ENCODE data around the gene MYPN.
"Not testable (repeated sequence)": the region's sequence is repeated elsewhere in the genome, so short reads cannot be mapped to it uniquely, and the experiment has no call there.

The MYPN gene

DNA sequence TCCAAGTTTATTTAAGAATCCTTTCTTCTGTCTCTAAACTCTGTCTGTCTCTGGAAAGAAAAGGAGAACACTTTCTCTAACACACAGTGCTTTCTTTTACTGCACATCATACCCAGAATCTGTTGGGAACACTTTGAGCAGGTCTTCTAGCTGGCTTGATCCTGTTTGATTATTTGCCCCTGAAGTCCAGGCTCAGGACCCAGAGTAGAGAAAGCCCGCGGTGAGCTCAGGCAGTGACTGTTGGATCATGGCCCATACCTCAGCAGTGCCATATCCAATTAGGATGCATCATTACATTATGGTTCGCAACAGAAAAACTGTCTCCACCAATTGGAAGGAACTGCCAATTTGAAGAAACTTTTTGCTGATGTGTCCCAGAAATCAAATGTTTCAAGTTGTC is 71.2 kb downstream of the MYPN start:
- Mint-ChIP-seq H3K4me3 (no peak overlapping the region), H3K27ac (no peak overlapping the region), H3K27me3 (ENCODE audit: low read depth, poor library complexity) (peaks cover 13% of the 10 kb centered on the region), H3K9me3 (no peaks in the 10 kb centered on the region), H3K4me1 (peaks cover 16% of the 10 kb centered on the region), H3K36me3 (ENCODE audit: low read depth) (no peaks in the 10 kb centered on the region)
- TF ChIP-seq, protein P1, sequence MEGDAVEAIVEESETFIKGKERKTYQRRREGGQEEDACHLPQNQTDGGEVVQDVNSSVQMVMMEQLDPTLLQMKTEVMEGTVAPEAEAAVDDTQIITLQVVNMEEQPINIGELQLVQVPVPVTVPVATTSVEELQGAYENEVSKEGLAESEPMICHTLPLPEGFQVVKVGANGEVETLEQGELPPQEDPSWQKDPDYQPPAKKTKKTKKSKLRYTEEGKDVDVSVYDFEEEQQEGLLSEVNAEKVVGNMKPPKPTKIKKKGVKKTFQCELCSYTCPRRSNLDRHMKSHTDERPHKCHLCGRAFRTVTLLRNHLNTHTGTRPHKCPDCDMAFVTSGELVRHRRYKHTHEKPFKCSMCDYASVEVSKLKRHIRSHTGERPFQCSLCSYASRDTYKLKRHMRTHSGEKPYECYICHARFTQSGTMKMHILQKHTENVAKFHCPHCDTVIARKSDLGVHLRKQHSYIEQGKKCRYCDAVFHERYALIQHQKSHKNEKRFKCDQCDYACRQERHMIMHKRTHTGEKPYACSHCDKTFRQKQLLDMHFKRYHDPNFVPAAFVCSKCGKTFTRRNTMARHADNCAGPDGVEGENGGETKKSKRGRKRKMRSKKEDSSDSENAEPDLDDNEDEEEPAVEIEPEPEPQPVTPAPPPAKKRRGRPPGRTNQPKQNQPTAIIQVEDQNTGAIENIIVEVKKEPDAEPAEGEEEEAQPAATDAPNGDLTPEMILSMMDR (IDR thresholded peaks at IDR 0.05), result no peak
- DNase-seq, result no peak

DNA sequence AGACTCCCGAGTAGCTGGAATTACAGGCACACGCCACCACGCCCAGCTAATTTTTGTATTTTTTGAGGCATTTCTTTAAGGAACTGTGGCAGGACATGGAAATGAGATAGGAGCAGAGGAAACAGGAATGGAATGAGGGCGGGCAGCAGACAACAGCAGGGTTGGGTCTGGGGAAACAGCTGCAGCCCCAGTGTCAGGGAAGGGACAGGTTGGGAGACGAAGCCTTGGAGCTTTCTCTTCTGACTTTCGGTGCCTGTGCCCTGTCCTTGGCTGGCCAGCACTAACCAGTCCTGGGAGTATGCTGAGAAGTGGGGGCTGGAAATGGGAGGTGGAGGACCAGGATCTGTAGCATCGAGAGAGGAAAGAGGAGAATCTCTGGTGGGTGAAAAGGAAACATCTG is 75.3 kb downstream of the MYPN start:
- H3K36me3 Mint-ChIP-seq (ENCODE audit: low read depth), result no peaks in the 10 kb centered on the region
- TF ChIP-seq, protein P1 (IDR thresholded peaks at IDR 0.05), result no peak
- no peaks in the 10 kb centered on the region for H3K9me3 Mint-ChIP-seq
- DNase-seq, result no peak
- peaks cover 28% of the 10 kb centered on the region for H3K27me3 Mint-ChIP-seq (ENCODE audit: low read depth, poor library complexity)
- H3K4me3 Mint-ChIP-seq, result no peak overlapping the region
- H3K27ac Mint-ChIP-seq, result no peak overlapping the region
- peaks cover 6% of the 10 kb centered on the region for H3K4me1 Mint-ChIP-seq

DNA sequence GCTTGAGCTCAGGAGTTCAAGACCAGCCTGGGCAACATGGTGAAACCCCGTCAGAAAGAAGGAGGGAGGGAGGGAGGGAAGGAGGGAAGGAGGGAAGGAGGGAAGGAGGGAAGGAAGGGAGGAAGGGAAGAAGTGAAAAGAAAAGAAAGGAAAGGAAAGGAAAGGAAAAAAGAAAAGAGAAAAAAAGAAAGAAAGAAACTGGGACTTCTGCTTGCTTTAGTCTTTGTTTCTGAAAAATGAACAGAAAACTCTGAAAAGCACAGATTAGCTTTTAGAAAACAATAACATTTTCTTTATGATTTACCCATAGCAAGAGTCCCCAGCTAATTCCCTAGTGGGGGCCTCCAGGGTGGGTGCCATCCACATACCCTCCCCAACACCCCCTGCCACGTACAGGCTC is 75.8 kb downstream of the MYPN start:
- TF ChIP-seq, protein P1 (IDR thresholded peaks at IDR 0.05), result no peak
- DNase-seq, result no peak
- H3K27ac Mint-ChIP-seq, result no peak overlapping the region
- H3K36me3 Mint-ChIP-seq (ENCODE audit: low read depth), result no peaks in the 10 kb centered on the region
- H3K27me3 Mint-ChIP-seq (ENCODE audit: low read depth, poor library complexity), result peaks cover 28% of the 10 kb centered on the region
- peaks cover 6% of the 10 kb centered on the region for H3K4me1 Mint-ChIP-seq
- H3K4me3 Mint-ChIP-seq, result no peak overlapping the region
- no peaks in the 10 kb centered on the region for H3K9me3 Mint-ChIP-seq

DNA sequence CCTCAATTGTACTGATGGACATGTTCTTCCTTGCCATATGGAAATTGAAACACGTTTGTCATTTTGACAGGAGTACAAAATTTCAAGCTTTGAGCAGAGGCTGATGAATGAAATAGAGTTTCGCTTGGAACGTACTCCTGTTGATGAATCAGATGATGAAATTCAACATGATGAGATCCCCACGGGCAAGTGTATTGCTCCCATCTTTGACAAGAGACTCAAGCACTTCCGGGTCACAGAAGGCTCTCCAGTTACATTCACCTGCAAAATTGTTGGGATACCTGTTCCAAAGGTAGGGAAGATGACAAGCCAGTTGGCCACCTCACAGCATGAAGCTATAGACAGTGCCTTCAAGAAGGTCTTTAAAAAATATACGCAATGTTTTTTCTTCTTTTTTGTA is 79.5 kb downstream of the MYPN start:
- H3K9me3 Mint-ChIP-seq, result peaks cover 8% of the 10 kb centered on the region
- DNase-seq, result no peak
- TF ChIP-seq, protein P1 (IDR thresholded peaks at IDR 0.05), result no peak
- no peak overlapping the region for H3K27ac Mint-ChIP-seq
- H3K4me3 Mint-ChIP-seq, result no peak overlapping the region
- no peaks in the 10 kb centered on the region for H3K36me3 Mint-ChIP-seq (ENCODE audit: low read depth)
- peaks cover 6% of the 10 kb centered on the region for H3K4me1 Mint-ChIP-seq
- H3K27me3 Mint-ChIP-seq (ENCODE audit: low read depth, poor library complexity), result peaks cover 25% of the 10 kb centered on the region

DNA sequence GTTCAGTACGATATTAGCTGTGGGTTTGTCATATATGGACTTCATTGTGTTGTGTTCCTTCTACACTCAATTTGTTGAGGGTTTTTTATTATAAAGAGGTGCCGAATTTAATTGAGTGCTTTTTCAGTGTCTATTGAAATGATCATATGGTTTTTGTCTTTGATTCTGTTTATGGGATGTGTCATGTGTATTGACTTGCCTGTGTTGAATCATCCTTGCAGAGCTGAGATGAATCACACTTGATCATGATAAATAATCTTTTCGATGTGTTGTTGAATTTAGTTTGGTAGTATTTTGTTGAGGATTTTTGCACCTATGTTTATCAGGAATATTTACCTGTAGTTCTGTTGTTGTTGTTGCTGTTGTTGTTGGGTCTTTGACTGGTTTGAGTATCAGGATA is 82.8 kb downstream of the MYPN start:
- TF ChIP-seq, protein P1 (IDR thresholded peaks at IDR 0.05), result no peak
- Mint-ChIP-seq H3K27ac (no peak overlapping the region), H3K36me3 (ENCODE audit: low read depth) (no peaks in the 10 kb centered on the region), H3K27me3 (ENCODE audit: low read depth, poor library complexity) (peaks cover 11% of the 10 kb centered on the region), H3K9me3 (peaks cover 8% of the 10 kb centered on the region), H3K4me3 (no peak overlapping the region), H3K4me1 (no peaks in the 10 kb centered on the region)
- DNase-seq, result no peak

DNA sequence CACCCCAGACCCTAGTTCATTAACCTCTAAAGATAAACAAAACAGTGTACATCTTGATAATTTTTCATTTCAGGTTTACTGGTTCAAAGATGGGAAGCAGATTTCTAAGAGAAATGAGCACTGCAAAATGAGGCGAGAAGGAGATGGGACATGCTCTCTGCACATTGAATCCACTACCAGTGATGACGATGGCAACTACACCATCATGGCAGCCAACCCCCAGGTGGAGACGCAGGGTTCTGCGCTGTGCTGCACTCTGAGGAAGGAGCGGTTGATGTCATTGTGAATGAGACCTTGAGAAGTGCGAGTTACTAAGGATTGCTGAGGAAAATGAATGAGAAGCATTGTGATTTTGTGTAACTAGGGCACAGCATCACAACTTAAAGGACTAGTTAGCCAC is 85.0 kb downstream of the MYPN start:
- H3K36me3 Mint-ChIP-seq (ENCODE audit: low read depth), result no peaks in the 10 kb centered on the region
- H3K9me3 Mint-ChIP-seq, result peaks cover 8% of the 10 kb centered on the region
- H3K4me1 Mint-ChIP-seq, result no peaks in the 10 kb centered on the region
- no peak overlapping the region for H3K4me3 Mint-ChIP-seq
- no peak overlapping the region for H3K27ac Mint-ChIP-seq
- H3K27me3 Mint-ChIP-seq (ENCODE audit: low read depth, poor library complexity), result peaks cover 8% of the 10 kb centered on the region
- TF ChIP-seq, protein P1 (IDR thresholded peaks at IDR 0.05), result no peak
- no peak for DNase-seq

DNA sequence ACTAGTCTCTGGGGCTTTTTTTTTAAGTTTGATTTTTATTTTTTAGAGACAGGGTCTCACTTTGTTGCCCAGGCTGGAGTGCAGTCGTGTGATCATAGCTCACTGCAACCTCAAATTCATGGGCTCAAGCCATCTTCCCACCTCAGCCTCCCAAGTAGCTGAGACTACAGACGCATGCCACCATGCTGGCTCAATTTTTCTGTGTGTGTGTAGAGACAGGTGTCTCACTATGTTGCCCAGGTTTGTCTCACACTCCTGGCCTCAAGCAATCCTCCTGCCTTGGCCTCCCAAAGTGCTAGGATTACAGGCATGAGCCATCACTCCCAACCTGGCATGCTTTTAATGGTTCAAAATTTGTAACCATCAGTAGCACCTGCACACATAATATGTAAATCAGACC is 86.5 kb downstream of the MYPN start:
- not testable (repeated sequence) for H3K9me3 Mint-ChIP-seq

More for the DNA sequence above, 86.5 kb downstream of the MYPN start:
- peaks cover 17% of the 10 kb centered on the region for H3K27me3 Mint-ChIP-seq (ENCODE audit: low read depth, poor library complexity)
- H3K4me1 Mint-ChIP-seq; DNase-seq; H3K36me3 Mint-ChIP-seq (ENCODE audit: low read depth); H3K27ac Mint-ChIP-seq; H3K4me3 Mint-ChIP-seq: not testable (repeated sequence)

Measured in nephron progenitor cell (in vitro differentiated cells).